Activated CD8-positive, alpha-beta memory T cell treated with anti-CD3 and anti-CD28 coated beads for 24 hours (primary cell): Measurements from ENCODE around the gene CLEC4G.

Experiments used
- DNase-seq: peaks from one replicate; pipeline ENCODE4 v3.0.0-alpha.2; 2020

CLEC4G gene

DNA sequence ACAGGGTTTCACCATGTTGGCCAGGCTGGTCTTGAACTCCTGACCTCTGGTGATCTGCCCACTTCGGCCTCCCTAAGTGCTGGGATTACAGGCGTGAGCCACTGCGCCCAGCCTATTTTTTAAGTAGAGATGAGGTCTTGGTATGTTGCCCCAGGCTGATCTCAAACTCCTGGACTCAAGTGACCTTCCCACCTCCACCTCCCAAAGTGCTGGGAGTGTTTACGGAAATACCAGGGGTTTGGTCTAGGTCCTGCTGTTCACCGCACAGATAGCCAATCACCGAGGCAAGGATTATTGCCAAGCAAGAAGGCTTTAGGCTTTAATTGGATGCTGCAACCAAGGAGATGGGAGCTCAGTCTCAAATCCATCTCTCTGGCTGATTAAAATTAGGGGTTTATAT lies 11.6 kb downstream of the CLEC4G start:
- DNase-seq = no peak

DNA sequence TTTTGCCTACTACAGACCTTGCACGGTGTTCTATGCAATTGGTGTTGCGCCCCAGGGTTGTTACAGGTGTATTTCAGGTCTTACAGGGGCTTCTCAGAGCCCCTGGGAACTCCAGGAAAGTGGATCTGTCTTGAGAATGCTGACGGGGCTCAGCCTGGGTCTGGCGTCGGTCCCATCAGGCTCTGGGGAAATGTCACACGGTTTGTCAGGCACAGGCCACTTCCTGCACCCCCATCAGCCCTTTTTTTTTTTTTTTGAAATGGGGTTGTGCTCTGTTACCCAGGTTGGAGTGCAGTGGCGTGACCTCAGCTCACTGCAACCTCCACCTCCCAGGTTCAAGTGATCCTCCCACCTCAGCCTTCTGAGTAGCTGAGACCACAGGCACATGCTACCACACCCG lies 13.2 kb downstream of the CLEC4G start:
- DNase-seq = no peak

DNA sequence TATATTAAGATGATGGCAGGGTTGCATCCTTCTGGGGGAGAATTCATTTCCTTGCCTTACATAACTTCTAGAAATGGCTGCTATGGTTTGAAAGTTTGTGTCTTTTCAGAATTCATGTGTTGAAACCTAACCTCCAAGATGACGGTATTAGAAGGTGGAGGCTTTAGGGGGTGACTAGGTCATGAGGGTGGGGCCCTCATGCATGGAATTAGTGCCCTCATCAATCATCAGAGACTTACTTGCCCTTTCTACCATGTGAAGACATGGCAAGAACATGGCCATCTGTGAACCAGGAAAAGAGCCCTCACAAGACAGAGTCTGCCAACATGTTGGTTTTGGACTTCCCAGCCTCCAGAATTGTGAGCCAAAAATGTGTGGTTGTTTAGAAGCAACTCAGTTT lies 15.1 kb downstream of the CLEC4G start:
- DNase-seq = no peak

DNA sequence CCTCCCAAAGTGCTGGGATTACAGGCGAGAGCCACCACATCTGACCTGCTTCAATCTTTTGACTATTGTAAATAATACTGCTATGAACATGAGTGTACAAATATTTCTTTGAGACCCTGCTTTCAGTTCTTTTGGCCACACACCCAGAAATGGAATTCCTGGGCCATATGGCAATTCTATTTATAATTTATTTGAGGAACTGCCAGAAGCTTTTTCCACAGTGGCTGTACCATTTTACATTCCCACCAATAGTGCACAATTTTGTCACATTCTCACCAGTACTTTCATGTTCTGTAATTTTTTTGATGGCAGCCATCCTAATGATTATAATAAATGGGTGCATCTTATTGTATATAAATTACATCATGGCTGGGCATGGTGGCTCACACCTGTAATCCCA lies 16.2 kb downstream of the CLEC4G start:
- DNase-seq = no peak

DNA sequence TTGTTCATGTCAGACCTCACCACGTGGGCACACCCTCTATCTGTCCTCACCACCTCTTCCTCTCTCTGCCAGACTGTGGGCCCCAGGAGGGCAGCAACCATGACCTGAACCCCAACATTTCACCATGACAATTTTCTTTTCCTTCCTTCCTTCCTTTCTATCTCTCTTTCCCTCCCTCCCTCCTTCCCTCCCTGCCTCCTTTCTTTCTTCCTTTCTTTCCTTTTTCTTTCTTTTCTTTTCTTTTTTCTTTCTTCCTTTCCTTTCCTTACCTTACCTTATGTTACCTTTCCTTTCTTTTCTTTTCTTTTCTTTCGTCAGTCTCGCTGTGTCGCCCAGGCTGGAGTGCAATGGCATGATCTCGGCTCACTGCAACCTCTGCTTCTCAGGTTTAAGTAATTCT lies 21.3 kb downstream of the CLEC4G start:
- DNase-seq = no peak

DNA sequence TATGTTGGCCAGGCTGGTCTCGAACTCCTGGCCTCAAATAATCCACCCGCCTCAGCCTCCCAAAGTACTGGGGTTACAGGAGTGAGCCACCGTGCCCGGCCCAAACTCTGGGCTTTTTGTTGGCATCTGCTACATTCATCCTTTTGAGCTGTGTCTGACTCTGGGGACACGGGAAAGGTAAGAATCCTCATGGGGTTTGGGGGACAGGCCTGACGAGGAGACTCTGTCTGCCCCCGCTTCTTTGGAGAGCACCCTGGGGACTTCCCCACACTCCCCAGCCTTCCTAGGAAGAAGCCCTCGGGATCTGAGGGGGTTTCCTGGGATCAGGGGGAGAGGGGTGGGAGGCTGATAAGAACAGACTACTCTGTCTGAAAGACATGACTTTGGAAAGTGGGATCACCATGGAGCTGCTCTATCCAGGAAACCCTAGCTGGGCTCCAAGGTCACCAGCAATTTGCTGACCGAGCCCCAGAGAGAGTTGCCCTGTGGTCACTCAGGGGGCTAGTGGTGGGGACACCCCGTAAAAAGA lies 21.9 kb downstream of the CLEC4G start:
- DNase-seq = no peak

DNA sequence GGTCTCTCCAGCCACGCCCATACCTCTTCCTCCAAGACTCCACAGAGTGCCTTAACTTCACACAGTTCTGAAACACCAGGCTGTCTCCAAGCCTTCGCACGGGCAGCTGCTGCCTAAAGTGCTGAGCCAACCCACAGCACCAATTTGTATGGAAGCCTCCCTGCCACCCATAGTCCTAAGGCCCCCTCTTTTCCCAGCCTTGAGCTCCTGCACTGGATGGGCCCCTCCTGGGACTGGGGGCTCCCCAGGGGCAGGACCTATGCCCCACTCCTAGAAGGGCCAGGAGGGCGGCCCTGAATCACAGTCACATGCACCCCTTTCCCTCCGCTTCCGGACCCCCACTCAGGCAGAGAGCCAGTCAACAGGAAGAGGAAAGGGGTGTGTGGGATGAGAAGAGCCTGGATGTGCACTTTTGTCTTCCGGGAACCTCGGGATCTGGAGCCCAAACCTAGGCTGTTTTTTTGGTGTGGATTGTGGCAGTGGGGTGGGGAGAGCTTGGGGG lies 24.9 kb downstream of the CLEC4G start:
- peak; percentile 59 for DNase-seq

DNA sequence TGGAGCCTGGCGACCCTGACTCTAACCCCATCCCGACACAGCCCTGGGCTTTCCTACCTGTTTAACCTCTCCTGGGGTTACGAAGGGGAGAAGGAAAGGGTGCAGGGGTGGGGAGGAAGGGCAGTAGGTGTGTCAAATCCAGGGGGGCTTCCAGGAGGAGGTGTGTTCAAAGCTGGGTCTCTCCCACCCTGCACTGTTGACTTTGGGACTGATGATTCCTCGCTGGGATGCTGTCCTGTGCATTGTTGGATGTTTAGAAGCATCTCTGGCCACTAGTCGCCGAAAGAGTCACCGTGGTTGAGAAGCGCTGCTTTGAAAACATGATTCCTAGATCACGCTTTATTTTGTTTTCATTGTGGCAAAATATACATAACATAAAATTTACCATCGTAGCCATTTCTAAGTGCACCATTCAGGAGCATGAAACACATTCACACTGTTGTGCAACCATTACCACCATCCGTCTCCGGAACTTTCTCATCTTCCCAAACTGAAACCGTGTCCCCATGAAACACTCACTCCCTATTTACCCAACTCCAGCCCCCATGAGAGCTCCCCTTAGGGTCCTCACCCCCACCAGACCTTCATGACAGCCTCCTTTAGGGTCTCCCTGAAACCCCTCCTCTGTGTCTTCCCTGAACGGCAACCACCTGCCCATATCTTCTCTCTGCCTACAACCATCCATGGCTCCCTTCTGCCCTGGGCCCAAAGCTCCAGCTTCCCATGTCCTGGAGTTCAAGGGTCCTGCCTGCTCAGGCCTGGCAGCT lies 25.5 kb downstream of the CLEC4G start:
- DNase-seq = peak; percentile 55

DNA sequence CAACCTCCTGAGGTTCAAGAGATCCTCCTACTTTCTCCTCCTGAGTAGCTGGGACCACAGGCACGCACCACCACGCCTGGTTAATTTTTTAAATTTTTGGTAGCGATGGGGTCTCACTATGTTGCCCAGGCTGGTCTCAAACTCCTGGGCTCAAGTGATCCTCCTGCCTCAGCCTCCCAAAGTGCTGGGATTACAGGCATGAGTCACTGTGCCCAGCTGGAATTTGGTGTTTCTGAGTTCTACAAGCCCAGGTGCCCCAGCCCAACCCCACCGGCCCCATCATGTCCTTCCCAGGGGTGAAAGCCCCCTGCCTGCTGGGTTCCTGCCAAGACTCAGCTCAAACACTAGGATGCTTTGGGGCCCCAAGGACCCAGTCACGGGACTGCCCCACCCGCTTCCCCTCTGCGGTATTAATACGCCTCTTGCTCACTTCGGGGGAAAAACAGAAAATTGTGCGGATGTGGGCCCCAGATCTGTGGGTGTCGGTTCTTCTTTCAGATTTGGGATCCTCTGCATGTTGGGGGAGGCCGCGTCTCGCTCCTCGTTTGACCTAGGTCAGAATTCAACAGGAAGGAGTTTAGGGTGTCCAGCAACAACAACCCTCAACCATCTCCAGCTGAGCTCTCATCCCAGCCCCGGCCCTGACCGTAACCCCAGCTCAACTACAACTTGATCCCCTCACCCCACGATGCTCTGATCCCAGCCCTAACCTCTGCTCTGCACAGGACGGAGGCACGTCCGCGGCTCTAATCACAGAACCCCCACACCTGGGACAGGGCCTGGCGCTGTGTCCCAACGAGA lies 26.3 kb downstream of the CLEC4G start:
- DNase-seq = peak; percentile 83

DNA sequence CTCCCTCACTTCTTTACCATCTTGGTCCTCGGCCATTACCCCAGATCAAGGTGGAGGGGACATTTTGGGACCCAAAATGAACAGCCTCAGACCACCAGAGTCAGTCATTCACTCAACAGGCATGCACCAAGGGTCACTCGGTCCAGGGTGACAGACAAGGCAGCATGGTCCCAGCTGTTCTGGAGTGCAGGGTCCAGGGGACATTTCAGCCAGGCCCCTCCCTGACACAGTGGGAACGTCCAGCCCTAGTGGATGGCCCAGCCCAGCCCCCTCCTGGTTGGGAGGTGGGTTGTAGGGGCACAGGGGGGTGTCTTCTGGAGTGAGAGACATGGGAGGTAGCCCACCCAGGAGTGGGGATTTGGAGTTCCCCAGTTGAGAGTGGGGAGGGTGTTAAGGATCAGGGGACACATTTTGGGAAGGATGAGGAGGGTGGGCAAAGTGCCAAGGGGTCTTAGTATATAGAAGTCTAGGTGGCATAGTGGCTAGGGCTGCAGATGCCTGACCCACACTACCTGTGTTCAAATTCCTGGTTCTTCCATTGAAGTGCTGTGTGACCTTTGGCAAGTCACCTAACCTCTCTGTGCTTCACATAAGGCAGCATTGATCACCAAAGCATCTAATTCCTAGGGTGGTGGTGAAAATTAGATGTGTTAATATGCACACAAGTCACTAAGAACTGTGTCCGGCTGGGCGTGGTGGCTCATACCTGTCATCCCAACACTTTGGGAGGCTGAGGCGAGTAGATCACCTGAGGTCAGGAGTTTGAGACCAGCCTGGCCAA lies 27.4 kb downstream of the CLEC4G start:
- no peak for DNase-seq

DNA sequence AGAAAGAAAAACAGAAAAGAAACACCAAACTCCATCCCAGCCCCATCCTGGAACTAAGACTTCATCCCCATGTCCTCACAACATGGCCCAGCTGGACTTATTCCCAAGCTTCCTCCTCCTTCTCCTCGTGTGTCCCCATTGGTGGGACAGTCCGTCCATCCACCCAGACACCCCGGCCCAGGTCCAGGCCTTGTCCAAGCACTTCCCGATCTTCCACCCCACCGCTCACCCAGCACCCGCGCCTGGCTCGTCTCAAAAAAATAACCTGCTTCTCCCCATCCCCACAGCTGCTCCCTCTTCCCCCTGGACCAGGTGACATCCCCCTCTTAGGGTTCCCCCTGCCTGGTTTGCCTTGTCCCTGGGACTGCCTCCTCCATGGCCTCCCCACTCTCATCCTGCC lies 28.6 kb downstream of the CLEC4G start:
- DNase-seq = no peak

DNA sequence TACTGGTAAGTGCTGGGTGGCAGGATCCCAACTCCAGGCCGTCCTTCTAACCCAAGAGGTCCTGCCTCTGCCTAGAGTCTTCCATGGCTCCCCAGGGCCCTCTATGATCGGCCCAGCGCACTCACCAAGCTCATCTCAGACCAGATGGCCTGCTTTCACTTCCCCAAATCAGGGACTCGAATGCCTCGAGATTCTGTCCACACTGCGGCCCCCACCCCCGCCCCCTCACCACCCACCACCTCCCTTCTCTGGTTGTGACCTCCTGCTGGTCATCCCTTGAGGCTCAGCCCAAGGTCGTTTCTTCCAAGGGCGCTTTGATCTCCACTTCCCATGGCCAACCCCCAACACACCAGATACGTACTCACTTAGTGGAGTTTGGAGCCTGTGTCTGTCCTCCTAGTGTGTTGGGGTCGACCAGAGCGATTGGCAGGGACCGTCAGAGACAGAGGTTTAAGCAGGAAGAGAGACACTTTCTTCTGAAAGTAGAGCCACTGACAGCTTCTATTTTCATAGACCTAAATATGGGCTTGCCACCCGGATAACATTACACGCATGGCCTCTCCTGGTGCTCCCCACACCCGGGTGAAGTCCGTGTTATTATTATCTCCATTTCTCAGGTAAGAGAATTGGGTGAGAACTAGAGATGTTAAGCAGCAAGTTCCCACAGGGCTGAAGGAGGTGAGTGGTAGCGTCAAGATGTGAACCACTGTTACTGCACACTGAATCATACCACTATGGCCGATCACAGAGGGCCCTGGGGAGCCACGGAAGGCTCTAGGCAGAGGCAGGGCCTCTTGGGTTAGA lies 30.1 kb downstream of the CLEC4G start, which contains the start of gene FCER2:
FCER2 (minus strand) TSS at position 478 of the 804 bp plus-strand sequence. CDS start 2,371 bp downstream, outside the sequence.
- no peak for DNase-seq

DNA sequence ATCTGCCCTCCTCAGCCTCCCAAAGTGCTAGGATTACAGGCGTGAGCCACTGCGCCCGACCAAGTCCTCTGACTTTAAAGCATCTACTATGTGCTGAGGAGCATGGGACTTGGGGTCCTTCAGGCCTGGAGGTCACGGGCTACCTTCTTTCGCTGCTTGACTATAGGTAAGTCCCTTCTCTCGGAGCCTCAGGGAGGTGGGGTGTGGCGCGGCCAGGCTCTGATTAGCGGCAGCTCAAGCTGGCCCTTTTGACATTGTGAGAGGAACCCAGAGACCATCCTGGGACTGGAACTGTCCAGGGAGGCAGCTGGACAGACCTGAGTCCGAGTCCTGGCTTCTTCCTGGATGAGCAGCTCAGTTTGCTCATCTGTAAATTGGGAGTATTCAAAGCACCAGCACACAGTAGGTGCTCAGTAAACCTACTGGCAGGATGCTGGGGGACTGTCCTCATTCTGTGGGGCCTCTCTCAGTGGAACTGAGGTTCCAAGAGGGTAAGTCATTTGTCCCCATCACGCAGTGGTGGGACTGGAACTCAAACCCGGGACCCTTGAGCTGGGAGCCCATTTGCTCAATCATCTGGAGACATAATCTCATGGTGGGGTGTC lies 30.8 kb downstream of the CLEC4G start:
- peak; percentile 57 for DNase-seq

DNA sequence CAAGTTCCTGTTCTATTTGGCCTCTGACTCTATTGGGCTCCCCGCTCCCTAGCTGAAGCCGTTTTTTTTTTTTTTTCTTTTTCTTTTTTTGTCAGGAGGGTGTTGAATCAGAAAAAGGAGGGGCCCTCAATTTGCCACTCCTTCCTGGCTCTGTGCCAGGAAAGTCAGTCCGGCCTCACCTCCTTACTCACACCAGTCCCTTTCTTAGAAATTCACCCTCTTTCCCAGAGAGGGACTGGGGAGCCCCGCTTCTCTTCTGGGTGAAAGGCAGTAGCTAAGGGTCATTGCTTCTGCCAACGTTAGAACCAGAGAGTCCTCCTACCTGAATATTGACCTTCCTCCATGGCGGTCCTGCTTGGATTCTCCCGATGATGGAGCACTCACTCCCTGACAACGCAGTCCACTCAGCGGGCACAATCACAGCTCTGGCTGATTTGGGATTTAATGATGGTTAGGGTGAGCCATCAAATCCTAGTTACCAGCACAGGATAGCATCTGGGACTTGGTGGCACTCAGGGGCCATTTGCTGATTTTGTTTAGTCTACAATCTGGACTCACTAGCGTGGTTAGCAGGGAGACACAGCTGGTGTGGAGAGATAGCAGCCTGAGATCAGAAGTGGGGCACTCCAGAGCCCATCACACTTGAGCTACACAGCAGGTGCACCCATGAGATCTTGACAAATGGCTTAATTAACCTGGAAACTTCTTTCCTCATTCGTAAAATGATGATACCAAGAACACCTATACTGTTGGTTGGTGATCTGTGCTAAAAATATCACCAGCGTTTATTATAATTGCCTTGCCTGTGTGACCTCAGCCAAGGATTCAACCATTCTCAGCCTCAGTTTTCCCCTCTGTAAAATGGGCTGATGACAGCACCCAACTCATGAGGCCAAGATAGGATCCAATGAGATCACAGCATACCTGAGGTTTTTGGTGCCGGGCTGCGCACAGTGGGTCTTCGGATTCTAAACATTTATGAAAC lies 32.2 kb downstream of the CLEC4G start:
- DNase-seq = no peak

DNA sequence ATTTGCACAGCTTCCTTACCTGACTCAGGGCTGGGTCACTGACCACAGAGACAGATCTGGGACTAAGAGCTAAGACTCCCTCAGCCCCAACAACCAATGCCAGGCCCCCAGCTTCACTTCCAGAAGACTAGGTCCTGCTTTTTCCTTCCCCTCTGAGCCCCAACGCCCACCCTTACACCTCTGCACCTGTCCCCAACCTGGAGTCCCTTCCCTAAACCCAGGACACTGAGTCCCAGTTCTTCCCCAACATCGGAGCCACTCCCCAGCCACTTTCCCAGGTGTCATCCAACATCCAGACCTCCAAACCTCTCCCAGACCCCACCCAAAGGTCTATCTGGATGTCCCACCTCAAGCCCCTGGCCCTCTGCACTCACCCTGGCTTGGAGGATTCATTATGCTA lies 32.9 kb downstream of the CLEC4G start:
- no peak for DNase-seq

DNA sequence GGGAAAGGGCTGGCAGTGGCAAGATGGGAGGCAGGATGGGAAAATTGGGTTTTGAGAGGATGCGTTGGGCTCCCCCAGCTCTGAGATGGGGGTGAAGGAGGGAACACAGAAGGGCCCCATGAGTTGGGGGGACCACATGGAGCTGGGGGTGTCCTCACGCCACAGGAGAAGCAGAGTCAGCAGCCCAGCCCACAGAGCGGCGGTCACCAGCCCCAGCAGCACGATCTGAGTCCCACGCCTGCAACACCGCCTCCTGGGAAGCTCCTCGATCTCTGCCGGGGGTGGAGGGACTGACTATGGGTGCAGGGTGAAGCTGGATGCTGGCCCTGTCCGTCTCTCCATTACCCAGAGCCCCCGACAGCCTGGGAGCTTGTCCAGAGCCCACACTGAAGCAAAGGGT lies 33.3 kb downstream of the CLEC4G start:
- DNase-seq = no peak

DNA sequence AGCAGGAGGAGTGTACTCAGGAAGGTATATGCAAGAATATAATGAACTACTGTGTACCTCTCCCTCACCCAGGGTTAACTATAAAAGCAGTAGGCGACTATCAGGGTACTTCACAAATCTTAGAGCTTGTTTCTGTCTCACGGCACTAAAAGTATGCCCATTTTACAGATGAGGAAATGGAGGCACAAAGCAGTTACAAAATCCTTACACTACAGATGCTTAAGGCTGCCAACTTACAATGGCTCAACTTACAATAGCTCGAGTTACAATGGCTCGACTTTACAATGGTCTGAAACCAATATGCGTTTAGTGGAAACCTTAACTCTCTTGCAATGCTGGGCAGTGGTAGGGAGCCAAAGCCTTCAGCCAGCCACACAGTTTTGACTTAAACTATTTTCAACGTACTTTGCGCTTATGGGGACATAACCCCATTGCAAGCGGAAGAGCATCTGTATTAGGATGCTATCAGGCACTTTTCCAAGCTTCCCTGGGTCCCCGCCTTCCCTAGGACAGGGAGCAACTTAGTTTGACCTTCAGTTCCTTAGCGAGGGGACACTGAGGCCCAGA lies 34.1 kb downstream of the CLEC4G start:
- DNase-seq = no peak

DNA sequence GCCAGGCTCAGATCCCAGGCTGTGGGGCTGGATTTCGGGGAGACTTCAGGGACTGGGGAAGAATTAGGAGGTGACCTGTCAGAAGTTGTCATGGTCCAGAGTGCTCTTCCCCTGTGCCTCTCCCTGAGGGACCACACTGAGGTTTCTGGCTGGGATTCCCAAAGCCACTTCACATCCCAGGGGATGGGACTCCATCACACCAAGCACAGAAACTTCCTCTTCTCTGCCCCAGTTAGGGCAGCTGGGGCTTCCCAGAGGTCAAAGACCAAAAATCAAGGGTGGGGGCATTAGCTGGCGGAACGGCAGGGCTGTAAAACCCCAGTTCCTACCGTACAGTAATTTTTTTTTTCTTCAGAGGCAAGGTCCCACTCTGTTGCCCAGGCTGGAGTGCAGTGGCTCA lies 37.4 kb downstream of the CLEC4G start:
- DNase-seq = no peak

DNA sequence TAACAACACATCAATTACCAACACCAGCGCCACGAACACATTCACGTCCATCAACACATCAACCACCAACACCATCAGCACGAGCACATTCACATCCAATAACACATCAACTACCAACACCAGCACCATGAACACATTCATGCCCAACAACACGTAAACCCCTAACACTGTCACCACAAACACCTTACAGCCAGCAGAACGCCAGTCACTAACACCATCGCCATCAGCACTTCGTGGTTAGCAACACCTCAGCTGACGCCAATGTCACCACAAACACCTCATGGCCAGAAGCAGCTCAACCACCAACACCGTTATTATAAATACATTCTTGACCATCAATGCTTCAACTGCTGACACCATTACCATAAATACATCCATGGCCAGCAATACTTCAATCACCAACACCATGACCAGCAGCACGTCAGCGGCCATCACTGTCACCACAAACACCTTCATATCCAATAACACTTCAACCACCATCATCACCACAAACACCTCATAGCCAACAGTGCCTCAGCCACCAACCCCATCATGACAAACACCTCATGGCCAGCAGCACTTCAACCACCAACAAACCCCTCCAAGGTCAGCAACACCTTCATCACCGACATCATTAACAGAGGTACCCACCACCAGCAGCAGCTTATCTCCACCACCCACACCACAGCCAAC lies 39.4 kb downstream of the CLEC4G start:
- no peak for DNase-seq
